22Rv1 (cell line): Measurements from ENCODE around the gene ZBTB7C.

Experiments
- CTCF ChIP-seq: fragments of 450-650 bp; IDR thresholded peaks from 2 replicates; pipeline ENCODE4 v1.5.1; 2017; ENCODE audit warnings: mild to moderate bottlenecking
- ZFX ChIP-seq: fragments of 450-650 bp; IDR thresholded peaks from 2 replicates; pipeline ENCODE4 v1.6.1; 2017; ENCODE audit warnings: antibody characterized with exemption, borderline replicate concordance

DNA sequence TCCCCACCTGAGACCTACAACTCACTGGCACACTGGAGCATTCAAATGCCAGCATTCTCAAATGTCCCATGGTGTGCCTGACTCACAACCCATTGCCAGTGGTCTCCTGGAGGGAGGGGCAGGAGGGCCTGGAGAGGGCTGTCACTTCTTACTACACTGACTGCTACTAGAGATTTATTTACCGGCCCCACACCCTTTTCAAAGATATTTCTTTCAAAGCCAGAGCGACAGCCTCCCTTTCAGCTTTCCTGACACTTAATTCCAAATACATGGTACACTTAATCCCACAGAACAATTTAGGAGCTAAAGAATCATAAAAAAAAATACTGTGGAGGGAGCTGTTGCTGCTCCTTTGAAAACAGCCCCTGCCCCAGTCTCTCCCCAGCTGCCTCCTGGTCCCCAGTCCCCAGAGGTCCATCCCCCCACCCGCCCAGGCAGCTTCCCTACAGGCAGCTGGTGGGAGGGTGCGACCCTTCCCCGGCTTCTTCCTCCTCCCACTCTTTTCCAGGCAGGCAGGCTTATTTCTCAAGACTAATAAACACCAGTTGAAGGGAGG lies 349.6 kb downstream of the ZBTB7C start:
- TF ChIP-seq CTCF = no peak
- TF ChIP-seq ZFX = no peak
